GM12878 (cell line): ENCODE data around the gene LSM14A. TPM values are rescaled to one million over a fixed set of nuclear protein-coding genes. Genes with fewer than 3 reads are reported as not detected.

Experiments used
- ATAC-seq: fragments of 200-7000 bp; cut with Tn5 transposase; 3 replicates; pipeline ENCODE4 v1.9.1; 2020; ENCODE audit warnings: mild to moderate bottlenecking, moderate library complexity
- BruUV-seq: library from RNA; stranded (reverse); fragments of 400-500 nt; replicated peaks from 2 replicates; lab custom pipeline; 2021; lab: Mats Ljungman, UMichigan
- CTCF ChIA-PET: fragments of 300-600 bp; sonication (Branson Sonifier 250); formaldehyde crosslinking; extraction: SDS; loops from one replicate; lab custom pipeline; 2021; ENCODE audit warnings: inconsistent platforms; lab: Yijun Ruan, JAX
- POLR2A ChIA-PET: fragments of 350-600 bp; formaldehyde crosslinking; extraction: SDS; loops from one replicate; lab custom pipeline; 2021; ENCODE audit warnings: inconsistent platforms; lab: Charles Lee
- RAD21 ChIA-PET: fragments of 300-600 bp; sonication (Branson Sonifier 250); formaldehyde crosslinking; loops from one replicate; lab custom pipeline; 2023; ENCODE audit warnings: antibody characterized with exemption; ENCODE audit not compliant: unreplicated experiment; lab: Charles Lee
- SMC1A ChIA-PET: fragments of 300-600 bp; sonication (Branson Sonifier 250); formaldehyde crosslinking; loops from one replicate; lab custom pipeline; 2023; ENCODE audit not compliant: unreplicated experiment, uncharacterized antibody; lab: Charles Lee
- DNase-seq: peaks from one replicate; pipeline ENCODE4 v3.0.0-alpha.2; 2011; ENCODE audit warnings: low read depth, low spot score
- FAIRE-seq: peaks from 3 replicates; lab custom pipeline; 2011; peaks lifted over from hg19 to GRCh38; lab: Jason Lieb, UNC
- H2AFZ ChIP-seq: 2 replicates; pipeline ENCODE4 v1.6.0; 2011; ENCODE audit warnings: low read depth, low read length, control low read depth; ENCODE audit not compliant: control insufficient read depth
- H3K27ac ChIP-seq: 2 replicates; pipeline ENCODE4 v1.5.1; 2011; ENCODE audit warnings: control low read depth; ENCODE audit not compliant: control insufficient read depth, insufficient read depth
- H3K27me3 ChIP-seq, 2 experiments: replicated peaks in 1 of 2; 2 replicates each; pipeline versions ENCODE4 v1.6.0 to v1.6.1; 2011; ENCODE audit warnings: low read length in 1 of 2; ENCODE audit not compliant: control insufficient read depth in 2 of 2, insufficient read depth in 2 of 2
- H3K36me3 ChIP-seq, 2 experiments: 2 replicates each; pipeline ENCODE4 v1.5.1; 2011; ENCODE audit warnings: low read length in 1 of 2; ENCODE audit not compliant: control insufficient read depth in 2 of 2, insufficient read depth in 2 of 2
- H3K4me1 ChIP-seq: 2 replicates; pipeline ENCODE4 v1.6.1; 2011; ENCODE audit warnings: mild to moderate bottlenecking, low read length, moderate library complexity, mixed read lengths; ENCODE audit not compliant: control insufficient read depth, insufficient read depth
- H3K4me2 ChIP-seq: 2 replicates; pipeline ENCODE4 v1.6.0; 2011; ENCODE audit warnings: control low read depth; ENCODE audit not compliant: control insufficient read depth, insufficient read depth
- H3K4me3 ChIP-seq: fragments of 200-600 bp; sonication (generic); 2 replicates; pipeline ENCODE4 v1.5.1; 2016
- H3K79me2 ChIP-seq: 2 replicates; pipeline ENCODE4 v1.6.0; 2011; ENCODE audit warnings: low read length; ENCODE audit not compliant: control insufficient read depth, insufficient read depth
- H3K9ac ChIP-seq: 2 replicates; pipeline ENCODE4 v1.8.0; 2011; ENCODE audit warnings: low read length, control low read depth, mixed read lengths; ENCODE audit not compliant: control insufficient read depth, insufficient read depth
- H3K9me3 ChIP-seq: replicated peaks from 3 replicates; pipeline ENCODE4 v1.5.1; 2011; ENCODE audit warnings: mild to moderate bottlenecking, low read length; ENCODE audit not compliant: control insufficient read depth, insufficient read depth
- H4K20me1 ChIP-seq: 2 replicates; pipeline ENCODE4 v1.6.0; 2011; ENCODE audit not compliant: control insufficient read depth, insufficient read depth
- ASH2L ChIP-seq: fragments of 300-600, 200-600 bp; sonication (generic); IDR thresholded peaks from 2 replicates; pipeline ENCODE4 v1.6.1; 2017; ENCODE audit warnings: low read depth, mild to moderate bottlenecking, borderline replicate concordance
- BACH1 ChIP-seq: fragments of 450-650 bp; IDR thresholded peaks from 2 replicates; pipeline ENCODE4 v1.6.1; 2017; ENCODE audit warnings: mild to moderate bottlenecking, borderline replicate concordance
- CHD1 ChIP-seq: IDR thresholded peaks from 2 replicates; pipeline ENCODE4 v1.6.1; 2012; ENCODE audit warnings: low read depth, low read length, improper control_type of control experiment
- CTCF ChIP-seq, 3 experiments: IDR thresholded peaks in 2 of 3; conservative IDR thresholded peaks in 1 of 3; 2 replicates each; pipeline ENCODE4 v1.5.1; 2011; ENCODE audit warnings: low read depth in 3 of 3, low read length in 3 of 3, mild to moderate bottlenecking in 3 of 3, control low read depth in 2 of 3, moderate library complexity in 2 of 3, inconsistent platforms in 1 of 3, mixed read lengths in 1 of 3; ENCODE audit not compliant: control insufficient read depth in 2 of 3, insufficient read depth in 1 of 3; ENCODE audit errors: extremely low read depth in 1 of 3
- DPF2 ChIP-seq: fragments of 450-650 bp; IDR thresholded peaks from 2 replicates; pipeline ENCODE4 v1.6.1; 2017; ENCODE audit warnings: mild to moderate bottlenecking
- EGR1 ChIP-seq, 2 experiments: IDR thresholded peaks; 1 replicate in 1 of 2; 2 replicates in 1 of 2; pipeline ENCODE4 v1.6.1; 2011 to 2012; ENCODE audit warnings: low read depth in 2 of 2, low read length in 2 of 2, borderline replicate concordance in 1 of 2, mild to moderate bottlenecking in 1 of 2, moderate library complexity in 1 of 2
- GATAD2B ChIP-seq: fragments of 450-650 bp; conservative IDR thresholded peaks from 2 replicates; pipeline ENCODE4 v1.6.1; 2017; ENCODE audit warnings: low read depth, mild to moderate bottlenecking, moderate library complexity
- MTA3 ChIP-seq: IDR thresholded peaks from 2 replicates; pipeline ENCODE4 v1.6.1; 2012; ENCODE audit warnings: low read length, inconsistent platforms, borderline replicate concordance
- MYC ChIP-seq: IDR thresholded peaks from 2 replicates; pipeline ENCODE4 v1.6.1; 2011; ENCODE audit warnings: mild to moderate bottlenecking, low read length, moderate library complexity, inconsistent platforms; ENCODE audit not compliant: insufficient read depth, insufficient replicate concordance, insufficient read length, severe bottlenecking
- NFYA ChIP-seq: IDR thresholded peaks from 2 replicates; pipeline ENCODE4 v1.6.1; 2011; ENCODE audit warnings: low read depth, mild to moderate bottlenecking, low read length, improper control_type of control experiment, borderline replicate concordance
- NKRF ChIP-seq: fragments of 450-650 bp; conservative IDR thresholded peaks from 2 replicates; pipeline ENCODE4 v1.6.1; 2017; ENCODE audit warnings: mild to moderate bottlenecking, moderate library complexity
- PAX5 ChIP-seq: IDR thresholded peaks from 2 replicates; pipeline ENCODE4 v1.6.1; 2011; ENCODE audit warnings: low read depth, low read length, borderline replicate concordance
- PML ChIP-seq: IDR thresholded peaks from 2 replicates; pipeline ENCODE4 v1.6.1; 2012; ENCODE audit warnings: low read length, inconsistent platforms
- RAD21 ChIP-seq: IDR thresholded peaks from 2 replicates; pipeline ENCODE4 v1.6.1; 2011; ENCODE audit warnings: mild to moderate bottlenecking, low read depth, low read length, moderate library complexity; ENCODE audit not compliant: insufficient read depth
- SIX5 ChIP-seq: IDR thresholded peaks from 2 replicates; pipeline ENCODE4 v1.6.1; 2011; ENCODE audit warnings: mild to moderate bottlenecking, low read depth, low read length, moderate library complexity; ENCODE audit not compliant: severe bottlenecking
- SMARCA5 ChIP-seq: fragments of 450-650 bp; IDR thresholded peaks from 2 replicates; pipeline ENCODE4 v1.6.1; 2017; ENCODE audit warnings: mild to moderate bottlenecking
- TAF1 ChIP-seq: IDR thresholded peaks from 2 replicates; pipeline ENCODE4 v1.6.1; 2011; ENCODE audit warnings: mild to moderate bottlenecking, low read depth, low read length, borderline replicate concordance
- TBL1XR1 ChIP-seq: IDR thresholded peaks from 2 replicates; pipeline ENCODE4 v1.6.1; 2012; ENCODE audit warnings: low read depth, low read length, improper control_type of control experiment
- USF2 ChIP-seq: IDR thresholded peaks from 2 replicates; pipeline ENCODE4 v1.6.1; 2011; ENCODE audit warnings: low read depth, low read length, improper control_type of control experiment, borderline replicate concordance
- YBX1 ChIP-seq: fragments of 450-650 bp; IDR thresholded peaks from 2 replicates; pipeline ENCODE4 v1.6.1; 2016; ENCODE audit warnings: antibody characterized with exemption
- WGBS: methylation state at CpG from one replicate; pipeline ENCODE4 v1.1.6; 2016; ENCODE audit warnings: low lambda C conversion rate; ENCODE audit not compliant: insufficient replicate concordance, insufficient coverage; ENCODE audit errors: missing lambda C conversion rate; 5-methylcytosine and 5-hydroxymethylcytosine counted together
- in situ Hi-C: fragments of 300-500 bp; cut with MboI; formaldehyde crosslinking; loops from 9 replicates; pipeline ENCODE4 v1.14.3; 2018; ENCODE audit warnings: mixed read lengths
- intact Hi-C: fragments of 100-400 bp; cut with micrococcal nuclease; formaldehyde crosslinking; loops from one replicate; pipeline ENCODE4 v1.14.2; 2022; ENCODE audit not compliant: unreplicated experiment
- polyA plus RNA-seq, 11 experiments: library from polyadenylated mRNA; depleted of rRNA in 4 of 11; unstranded in 6 of 11; stranded (reverse) in 5 of 11; fragments of >200 nt; fragmentation: Nextera tagmentation in 4 of 11; fragmentation: Illumina TruSeq in 1 of 11; extraction: Ambion mirVana in 4 of 11; extraction: Trizol in 1 of 11; gene quantifications; 1 replicate in 1 of 11; 2 replicates in 10 of 11; pipeline versions ENCODE4 v1.2.1 to v1.2.3, GENCODE V29; 2011 to 2016; ENCODE audit warnings: inconsistent platforms in 2 of 11, missing spikeins in 2 of 11, low read depth in 1 of 11
- total RNA-seq, 4 experiments: library from RNA; depleted of rRNA in 3 of 4; stranded (reverse); fragments of >200 nt in 3 of 4; fragmentation: Illumina TruSeq in 1 of 4; extraction: Trizol in 1 of 4; gene quantifications; 2 replicates each; pipeline versions ENCODE4 v1.2.1 to v1.2.3, GENCODE V29; 2013 to 2021

LSM14A gene
- total and polyA plus RNA-seq, 10 of the 15 experiments (the other 5 are each of a cell fraction or from before 2014, with no cell fraction given): 21.9 to 193 (median 89.4) TPM

GRCh38 chr19:34254698-34255432 is 82.6 kb downstream of the LSM14A start:
- ChIA-PET RAD21 (no interaction called here), POLR2A (interaction anchor here (0.5 kb wide), 1 partner anchor 21 kb away, joined by 6 read pairs; no protein-coding TSS in a partner anchor), SMC1A (no interaction called here), CTCF (no interaction called here)
- no peak for FAIRE-seq
- H3K36me3 ChIP-seq: no peaks in the 10 kb centered on the region; a peak in 1 of 4 replicates
- H3K27me3 ChIP-seq: no peaks in the 10 kb centered on the region
- H3K9ac ChIP-seq: peak overlapping the region; percentile 92
- no peaks in the 10 kb centered on the region for H4K20me1 ChIP-seq
- no peaks in the 10 kb centered on the region for H3K9me3 ChIP-seq
- no TSS peak for BruUV-seq
- H3K79me2 ChIP-seq: peaks cover 5% of the 10 kb centered on the region
- in situ Hi-C loops (no loop called here), intact Hi-C loops (no loop called here)
- H3K4me2 ChIP-seq: peak overlapping the region; percentile 87
- H3K4me1 ChIP-seq: peaks cover 5% of the 10 kb centered on the region
- 3% methylated on average over 61 of the region's 88 CpGs for WGBS
- peak; percentile 64 for ATAC-seq
- peak overlapping the region; percentile 83 for H2AFZ ChIP-seq
- no peak for DNase-seq
- H3K4me3 ChIP-seq: peak overlapping the region; percentile 94
- H3K27ac ChIP-seq: peak overlapping the region; percentile 84
- TF ChIP-seq MTA3 (no peak), TAF1 (no peak), BACH1 (peak; percentile 73), TBL1XR1 (no peak), PAX5 (no peak), DPF2 (peak; percentile 82), SMARCA5 (0 out of 2 replicates have a peak, but pooled peaks have one; percentile 80), RAD21 (no peak), SIX5 (no peak), NKRF (peak; percentile 76), MYC (no peak), EGR1 (IDR thresholded peaks at IDR 0.05; ENCODE audit: borderline replicate concordance in 1 of 2, low read depth in 2 of 2, low read length in 2 of 2) (peak in 1 of 2 experiments; percentile 46; a peak in 2 of 3 replicates), NFYA (no peak), ASH2L (no peak), USF2 (no peak), CTCF (IDR thresholded peaks at IDR 0.05 in 2 of 3, conservative IDR thresholded peaks at IDR 0.05 in 1 of 3; ENCODE audit: control insufficient read depth in 2 of 3, extremely low read depth in 1 of 3, insufficient read depth in 1 of 3, low read depth in 3 of 3, low read length in 3 of 3) (no peak), CHD1 (no peak), YBX1 (no peak), PML (no peak), GATAD2B (peak; percentile 88)
